K562 (cell line): ENCODE measurements around the gene PYGO2. TPM values are rescaled to one million over a fixed set of nuclear protein-coding genes. Genes with fewer than 3 reads are reported as not detected.
A peak's percentile ranks its signal among the peaks of the same experiment; 100 is the strongest.

Experiments
- ARHGAP35 ChIP-seq: fragments of 450-650 bp; IDR thresholded peaks from 2 replicates; pipeline ENCODE4 v1.6.1; 2018; ENCODE audit not compliant: partially characterized antibody
- ARNT ChIP-seq, 2 experiments: fragments of 450-650 bp; IDR thresholded peaks; 2 replicates each; pipeline ENCODE4 v1.6.1; 2016; ENCODE audit warnings: mild to moderate bottlenecking in 1 of 2
- ATF2 ChIP-seq: sonication (generic); formaldehyde crosslinking; IDR thresholded peaks from 2 replicates; pipeline ENCODE4 v1.8.1; 2022; ENCODE audit warnings: missing genetic modification reagents
- MTA1 ChIP-seq: fragments of 450-650 bp; IDR thresholded peaks from 2 replicates; pipeline ENCODE4 v1.6.1; 2017; ENCODE audit warnings: borderline replicate concordance
- NEUROD1 ChIP-seq: fragments of 150-350 bp; IDR thresholded peaks from 2 replicates; pipeline ENCODE4 v1.6.1; 2014; ENCODE audit warnings: borderline replicate concordance, low read length, low read depth; ENCODE audit not compliant: partially characterized antibody
- RBM15 ChIP-seq: fragments of 200-400 bp; formaldehyde crosslinking; IDR thresholded peaks from 2 replicates; pipeline ENCODE4 v1.6.1; 2018; ENCODE audit warnings: mild to moderate bottlenecking, low read length, moderate library complexity; ENCODE audit not compliant: insufficient read depth
- SNRNP70 ChIP-seq: fragments of 200-400 bp; formaldehyde crosslinking; optimal IDR thresholded peaks from 2 replicates; pipeline ENCODE3; 2017; ENCODE audit warnings: low read depth, low read length
- TAL1 ChIP-seq: fragments of 450-650 bp; IDR thresholded peaks from 2 replicates; pipeline ENCODE4 v1.6.1; 2016; ENCODE audit warnings: mild to moderate bottlenecking
- ZNF133 ChIP-seq: fragments of 250-450 bp; sonication (Bioruptor Pico); IDR thresholded peaks from 2 replicates; pipeline ENCODE4 v1.4.0; 2020; ENCODE audit warnings: mild to moderate bottlenecking
- ZNF253 ChIP-seq: fragments of 250-450 bp; sonication (Bioruptor Pico); conservative IDR thresholded peaks from 2 replicates; pipeline ENCODE4 v1.6.1; 2021; ENCODE audit warnings: mild to moderate bottlenecking
- ZNF507 ChIP-seq: conservative IDR thresholded peaks from 2 replicates; pipeline ENCODE4 v1.6.1; 2017; ENCODE audit warnings: missing genetic modification characterization, missing compliant biosample characterization
- ZNF592 ChIP-seq: fragments of 450-650 bp; IDR thresholded peaks from 2 replicates; pipeline ENCODE4 v1.6.1; 2017; ENCODE audit warnings: antibody characterized with exemption, mild to moderate bottlenecking
- ZNF609 ChIP-seq: sonication (generic); formaldehyde crosslinking; IDR thresholded peaks from 2 replicates; pipeline ENCODE4 v1.8.1; 2023; ENCODE audit warnings: missing genetic modification reagents, mild to moderate bottlenecking, borderline replicate concordance
- polyA plus RNA-seq, 8 experiments: library from polyadenylated mRNA; depleted of rRNA in 4 of 8; stranded (reverse) in 5 of 8; unstranded in 3 of 8; fragments of >200 nt; fragmentation: Nextera tagmentation in 2 of 8; fragmentation: Illumina TruSeq in 1 of 8; extraction: Ambion mirVana in 2 of 8; extraction: Trizol in 1 of 8; gene quantifications; 2 replicates each; pipeline versions ENCODE4 v1.2.1 to v1.2.3, GENCODE V29; 2011 to 2014; ENCODE audit warnings: inconsistent platforms in 1 of 8, missing spikeins in 1 of 8
- total RNA-seq, 7 experiments: library from RNA; depleted of rRNA in 6 of 7; stranded (reverse); fragments of >200 nt in 6 of 7; fragmentation: Illumina TruSeq in 2 of 7; extraction: Trizol in 2 of 7; gene quantifications; 2 replicates each; pipeline versions ENCODE4 v1.2.1 to v1.2.3, GENCODE V29; 2011 to 2021; ENCODE audit warnings: low replicate concordance in 1 of 7
- TF ChIP-seq, protein P1 (sequence below), 3 experiments: IDR thresholded peaks in 2 of 3; conservative IDR thresholded peaks in 1 of 3; 2 replicates each; pipeline ENCODE4 v1.5.1; 2011 to 2012; ENCODE audit warnings: low read length in 3 of 3, mild to moderate bottlenecking in 3 of 3, control low read depth in 2 of 3, improper control_type of control experiment in 1 of 3, inconsistent platforms in 1 of 3, low read depth in 1 of 3, mixed read lengths in 1 of 3, moderate library complexity in 1 of 3; ENCODE audit not compliant: insufficient read depth in 2 of 3

Gene PYGO2
- total and polyA plus RNA-seq, 9 of the 15 experiments (the other 6 are each of a cell fraction or from before 2014, with no cell fraction given): 8.3 to 36.2 (median 18.2) TPM

DNA sequence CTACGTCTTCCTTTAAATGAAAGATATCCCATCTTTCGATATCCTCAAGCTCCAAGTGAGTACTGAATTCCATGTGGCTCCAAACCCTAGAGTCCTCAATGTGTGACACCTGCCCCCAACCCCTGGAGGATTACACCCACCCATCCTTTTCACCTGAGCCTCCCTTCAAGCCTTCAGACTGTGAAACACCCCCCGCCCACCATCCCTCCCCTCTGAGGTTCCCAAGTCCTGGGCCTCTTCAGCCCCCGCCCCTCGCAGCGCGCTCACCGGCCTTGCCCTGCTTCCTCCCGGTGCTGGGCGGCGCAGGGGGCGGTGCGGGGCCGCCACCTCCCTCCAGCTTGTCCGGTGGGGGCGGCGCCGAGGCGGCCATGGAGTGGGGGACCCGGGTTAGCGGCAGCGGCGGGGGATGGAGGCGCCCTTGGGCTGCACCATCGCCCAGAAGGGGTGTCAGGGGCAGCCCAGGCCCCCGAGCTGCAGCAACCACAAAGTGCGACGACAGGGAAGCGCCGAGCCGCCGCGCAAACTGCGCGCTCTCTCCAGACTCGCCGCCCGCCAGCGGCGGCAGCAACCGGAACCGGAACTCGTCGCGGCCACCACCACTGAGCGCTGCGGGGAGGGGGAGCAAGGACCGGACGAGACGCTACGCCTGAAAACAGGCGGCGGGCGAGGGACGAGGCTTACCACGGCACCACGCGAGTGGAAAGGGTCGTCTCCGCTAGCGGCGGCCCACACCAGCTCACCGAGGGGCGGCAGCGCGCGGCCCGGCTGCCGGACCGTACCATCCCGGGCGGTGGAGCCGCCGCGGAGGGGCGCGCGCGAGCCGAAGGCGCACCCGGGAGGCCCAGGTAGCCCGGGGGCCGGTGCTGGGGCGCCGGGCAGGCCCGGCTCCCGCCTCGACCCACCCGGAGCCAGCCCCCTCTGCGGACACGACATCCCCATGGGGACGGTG is at the start of gene PYGO2 (continued):
- TF ChIP-seq ZNF592 (peak; percentile 61; the same call in 1 of the 2 replicates), TAL1 (no peak), ZNF609 (no peak), MTA1 (0 out of 2 replicates have a peak, but pooled peaks have one; percentile 36), ZNF133 (CRISPR knock-in tag) (no peak), ARHGAP35 (no peak), NEUROD1 (peak; percentile 20), SNRNP70 (no peak), ZNF507 (tag) (no peak), ATF2 (CRISPR knock-in tag) (no peak), ARNT (IDR thresholded peaks at IDR 0.05) (no peak), RBM15 (no peak), ZNF253 (CRISPR knock-in tag) (no peak)
- TF ChIP-seq, protein P1, sequence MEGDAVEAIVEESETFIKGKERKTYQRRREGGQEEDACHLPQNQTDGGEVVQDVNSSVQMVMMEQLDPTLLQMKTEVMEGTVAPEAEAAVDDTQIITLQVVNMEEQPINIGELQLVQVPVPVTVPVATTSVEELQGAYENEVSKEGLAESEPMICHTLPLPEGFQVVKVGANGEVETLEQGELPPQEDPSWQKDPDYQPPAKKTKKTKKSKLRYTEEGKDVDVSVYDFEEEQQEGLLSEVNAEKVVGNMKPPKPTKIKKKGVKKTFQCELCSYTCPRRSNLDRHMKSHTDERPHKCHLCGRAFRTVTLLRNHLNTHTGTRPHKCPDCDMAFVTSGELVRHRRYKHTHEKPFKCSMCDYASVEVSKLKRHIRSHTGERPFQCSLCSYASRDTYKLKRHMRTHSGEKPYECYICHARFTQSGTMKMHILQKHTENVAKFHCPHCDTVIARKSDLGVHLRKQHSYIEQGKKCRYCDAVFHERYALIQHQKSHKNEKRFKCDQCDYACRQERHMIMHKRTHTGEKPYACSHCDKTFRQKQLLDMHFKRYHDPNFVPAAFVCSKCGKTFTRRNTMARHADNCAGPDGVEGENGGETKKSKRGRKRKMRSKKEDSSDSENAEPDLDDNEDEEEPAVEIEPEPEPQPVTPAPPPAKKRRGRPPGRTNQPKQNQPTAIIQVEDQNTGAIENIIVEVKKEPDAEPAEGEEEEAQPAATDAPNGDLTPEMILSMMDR (IDR thresholded peaks at IDR 0.05 in 2 of 3, conservative IDR thresholded peaks at IDR 0.05 in 1 of 3; ENCODE audit: insufficient read depth in 2 of 3, low read depth in 1 of 3, low read length in 3 of 3): peak; percentile 64 to 86 (median 70)
